NOMO-1 treated with dmso at 0.1 percent for 144 hours (cell line): ENCODE results near the gene TADA2A.
"Not testable (repeated sequence)": the region's sequence is repeated elsewhere in the genome, so short reads cannot be mapped to it uniquely, and the experiment has no call there.

ENCODE experiments used
- DNase-seq: peaks from one replicate; lab custom pipeline; 2025; ENCODE audit not compliant: unreplicated experiment; lab: John Stamatoyannopoulos, UW

Gene TADA2A

GRCh38 chr17:37490638-37491614 is 84.2 kb downstream of the TADA2A start:
- no peak for DNase-seq

GRCh38 chr17:37492167-37492566 is 85.5 kb downstream of the TADA2A start:
- DNase-seq, result no peak

GRCh38 chr17:37493249-37494027 is 86.8 kb downstream of the TADA2A start:
- no peak for DNase-seq

GRCh38 chr17:37494401-37494831 is 87.7 kb downstream of the TADA2A start:
- no peak for DNase-seq

- no peak for DNase-seq
Measured at GRCh38 chr17:37494971-37495370, 88.3 kb downstream of the TADA2A start.

GRCh38 chr17:37500378-37500777 is 93.7 kb downstream of the TADA2A start:
- DNase-seq, result no peak

GRCh38 chr17:37502009-37502936 is 95.6 kb downstream of the TADA2A start:
- no peak for DNase-seq

GRCh38 chr17:37503148-37503547 is 96.5 kb downstream of the TADA2A start:
- DNase-seq, result no peak

- no peak for DNase-seq
Measured at GRCh38 chr17:37505333-37505732, 98.6 kb downstream of the TADA2A start.

GRCh38 chr17:37506678-37507077 is 100.0 kb downstream of the TADA2A start:
- DNase-seq, result peak; percentile 19

- no peak for DNase-seq
Measured at GRCh38 chr17:37507111-37507510, 100.4 kb downstream of the TADA2A start.

GRCh38 chr17:37510056-37510455 is 103.4 kb downstream of the TADA2A start:
- no peak for DNase-seq

- not testable (repeated sequence) for DNase-seq
Measured at GRCh38 chr17:37511642-37512041, 105.0 kb downstream of the TADA2A start.

- no peak for DNase-seq
Measured at GRCh38 chr17:37512442-37513068, 105.9 kb downstream of the TADA2A start.

- no peak for DNase-seq
Measured at GRCh38 chr17:37513711-37514110, 107.0 kb downstream of the TADA2A start.

- no peak for DNase-seq
Measured at GRCh38 chr17:37516127-37516571, 109.5 kb downstream of the TADA2A start.

- no peak for DNase-seq
Measured at GRCh38 chr17:37517881-37518280, 111.2 kb downstream of the TADA2A start.

- no peak for DNase-seq
Measured at GRCh38 chr17:37518826-37519225, 112.1 kb downstream of the TADA2A start.

- no peak for DNase-seq
Measured at GRCh38 chr17:37519251-37519985, 112.7 kb downstream of the TADA2A start.

GRCh38 chr17:37520174-37520573 is 113.5 kb downstream of the TADA2A start:
- DNase-seq, result no peak
